Ectodermal cell (in vitro differentiated cells): ENCODE measurements around the gene DBNDD1.
"Not testable (repeated sequence)": the region's sequence is repeated elsewhere in the genome, so short reads cannot be mapped to it uniquely, and the experiment has no call there.

Experiments used
- H3K27ac ChIP-seq: 2 replicates; pipeline ENCODE4 v1.7.0; 2013; ENCODE audit warnings: mild to moderate bottlenecking, low read depth, low read length; ENCODE audit not compliant: insufficient read depth, poor library complexity, severe bottlenecking
- H3K27me3 ChIP-seq: 2 replicates; pipeline ENCODE4 v1.7.0; 2013; ENCODE audit warnings: mild to moderate bottlenecking, low read length; ENCODE audit not compliant: insufficient read depth, control insufficient read depth, poor library complexity, severe bottlenecking
- H3K36me3 ChIP-seq: one replicate; pipeline ENCODE4 v1.7.0; 2013; ENCODE audit warnings: low read length; ENCODE audit not compliant: control insufficient read depth, insufficient read depth
- H3K4me1 ChIP-seq: one replicate; pipeline ENCODE4 v1.7.0; 2013; ENCODE audit warnings: low read length; ENCODE audit not compliant: control insufficient read depth, insufficient read depth
- H3K4me3 ChIP-seq: 2 replicates; pipeline ENCODE4 v1.7.0; 2013; ENCODE audit warnings: low read depth, low read length, control low read depth; ENCODE audit not compliant: insufficient read depth
- H3K9me3 ChIP-seq: 2 replicates; pipeline ENCODE4 v1.7.0; 2013; ENCODE audit warnings: mild to moderate bottlenecking, low read length, moderate library complexity; ENCODE audit not compliant: control insufficient read depth
- WGBS, 2 experiments: methylation state at CpG; one replicate each; pipeline ENCODE4 v1.1.7; 2013; ENCODE audit warnings: missing lambda C conversion rate in 2 of 2; 5-methylcytosine and 5-hydroxymethylcytosine counted together

The DBNDD1 gene

DNA sequence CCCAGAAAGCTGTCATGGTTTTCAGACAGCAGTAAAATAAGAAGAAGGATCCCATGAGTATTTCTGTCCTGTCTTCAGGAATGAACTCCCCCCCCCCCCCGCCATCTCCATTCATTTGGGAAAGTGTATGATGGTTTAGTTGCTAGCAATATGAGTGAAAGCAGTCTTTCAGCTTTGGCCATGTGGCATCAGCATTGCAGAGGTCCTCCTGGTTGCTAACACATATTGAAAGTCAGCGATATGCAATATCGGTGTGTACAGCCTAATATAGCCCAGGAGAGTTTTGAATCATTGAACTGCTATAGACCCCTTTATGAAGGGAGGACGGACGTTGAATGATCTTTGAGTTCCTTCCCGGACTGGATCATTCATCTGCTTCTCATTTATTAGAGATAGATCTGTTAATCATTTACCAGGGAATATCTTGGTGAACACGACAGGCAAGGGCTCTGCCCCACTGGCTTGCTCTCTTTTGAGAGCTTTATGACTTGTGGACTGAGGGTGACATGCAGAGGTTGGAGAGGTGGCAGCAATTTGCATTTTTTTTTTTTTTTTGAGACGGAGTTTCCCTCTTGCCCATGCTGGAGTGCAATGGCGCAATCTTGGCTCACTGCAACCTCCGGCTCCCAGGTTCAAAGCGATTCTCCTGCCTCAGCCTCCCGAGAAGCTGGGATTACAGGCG is 45.5 kb downstream of the DBNDD1 start:
- Histone ChIP-seq H3K9me3 (no peaks in the 10 kb centered on the region), H3K4me1 (peaks cover 5% of the 10 kb centered on the region), H3K27ac (no peak overlapping the region), H3K4me3 (peak overlapping the region; percentile 90), H3K36me3 (peaks cover 8% of the 10 kb centered on the region), H3K27me3 (no peaks in the 10 kb centered on the region)
- 92 to 93% methylated on average over 13 of the region's 13 CpGs for WGBS, 2 experiments

DNA sequence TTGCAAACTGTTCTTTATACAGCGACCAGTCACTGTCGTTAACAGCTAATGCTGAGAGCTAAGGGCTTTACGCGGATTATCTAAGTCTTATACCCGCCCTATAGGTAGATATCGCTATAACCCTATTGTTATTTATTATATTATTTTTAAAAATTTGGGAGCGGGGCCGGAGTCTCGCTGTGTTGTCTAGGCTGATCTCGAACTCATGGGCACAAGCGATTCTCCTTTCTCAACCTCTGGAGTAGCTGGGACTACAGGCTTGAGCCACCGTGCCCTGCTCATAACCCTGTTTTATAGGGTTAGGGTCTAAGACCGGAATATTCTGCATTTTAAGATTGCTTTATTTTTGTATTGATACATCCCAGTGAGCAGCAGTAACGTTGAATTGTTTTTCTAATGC is 46.0 kb downstream of the DBNDD1 start:
- H3K4me1 ChIP-seq = peaks cover 5% of the 10 kb centered on the region
- H3K36me3 ChIP-seq = peaks cover 8% of the 10 kb centered on the region
- peak overlapping the region; percentile 90 for H3K4me3 ChIP-seq
- H3K27me3 ChIP-seq = no peaks in the 10 kb centered on the region
- no peak overlapping the region for H3K27ac ChIP-seq
- WGBS, 2 experiments = 23 to 27% methylated on average over 12 to 14 of the region's 14 CpGs
- H3K9me3 ChIP-seq = no peaks in the 10 kb centered on the region

DNA sequence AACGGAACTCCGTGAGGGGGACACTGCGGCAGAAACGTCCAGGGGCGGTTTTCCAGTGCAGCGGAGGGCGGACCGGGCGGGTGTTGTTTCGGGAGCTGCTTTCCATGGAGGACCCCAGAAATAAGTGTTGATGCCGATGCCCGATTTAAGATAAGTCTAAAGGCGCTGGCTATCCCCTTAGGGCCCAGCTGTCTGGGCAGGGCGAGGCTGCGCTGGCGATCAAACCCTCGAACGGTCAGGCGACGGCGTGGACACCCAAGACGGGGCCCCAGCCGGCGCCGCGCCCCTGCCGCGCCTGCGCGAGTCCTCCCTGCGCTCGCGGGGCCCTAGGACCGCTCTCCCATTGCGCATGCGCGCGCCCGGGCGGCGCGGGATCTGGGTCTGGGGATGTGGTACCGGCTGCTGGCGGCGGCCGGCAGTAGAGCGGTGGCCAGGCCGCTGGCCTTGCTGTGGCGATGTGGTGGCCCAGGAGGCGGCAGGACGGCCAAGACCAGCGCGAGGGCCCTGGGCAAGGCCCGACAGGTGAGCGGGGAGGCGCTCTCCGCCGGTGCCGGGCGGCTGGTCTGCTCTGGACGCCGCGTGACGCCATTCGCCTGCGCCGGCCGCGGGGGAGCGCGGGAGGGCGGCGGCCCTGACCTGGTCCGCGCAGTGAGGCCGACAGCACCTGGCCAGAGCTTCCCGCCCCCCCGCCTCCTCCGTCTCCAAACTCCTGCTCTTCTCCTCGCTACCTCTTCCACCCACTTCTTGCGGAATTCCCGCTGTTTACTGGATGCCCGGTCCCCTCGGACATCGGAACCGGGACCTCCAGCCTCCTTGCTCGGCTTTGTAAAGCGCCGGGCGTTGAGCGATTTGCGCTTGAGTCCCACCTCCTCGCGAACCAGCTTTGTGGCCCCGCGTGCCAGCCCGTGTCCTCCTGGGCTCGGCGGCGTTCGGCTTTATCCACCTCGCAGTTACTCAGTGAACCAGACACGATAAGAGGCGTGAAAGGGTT is 46.7 kb downstream of the DBNDD1 start:
- no peaks in the 10 kb centered on the region for H3K9me3 ChIP-seq
- no peaks in the 10 kb centered on the region for H3K27me3 ChIP-seq
- peak overlapping the region; percentile 95 for H3K27ac ChIP-seq
- H3K4me1 ChIP-seq = peaks cover 5% of the 10 kb centered on the region
- peaks cover 3% of the 10 kb centered on the region for H3K36me3 ChIP-seq
- peak overlapping the region; percentile 90 for H3K4me3 ChIP-seq
- 1 to 2% methylated on average over 104 of the region's 104 CpGs for WGBS, 2 experiments

DNA sequence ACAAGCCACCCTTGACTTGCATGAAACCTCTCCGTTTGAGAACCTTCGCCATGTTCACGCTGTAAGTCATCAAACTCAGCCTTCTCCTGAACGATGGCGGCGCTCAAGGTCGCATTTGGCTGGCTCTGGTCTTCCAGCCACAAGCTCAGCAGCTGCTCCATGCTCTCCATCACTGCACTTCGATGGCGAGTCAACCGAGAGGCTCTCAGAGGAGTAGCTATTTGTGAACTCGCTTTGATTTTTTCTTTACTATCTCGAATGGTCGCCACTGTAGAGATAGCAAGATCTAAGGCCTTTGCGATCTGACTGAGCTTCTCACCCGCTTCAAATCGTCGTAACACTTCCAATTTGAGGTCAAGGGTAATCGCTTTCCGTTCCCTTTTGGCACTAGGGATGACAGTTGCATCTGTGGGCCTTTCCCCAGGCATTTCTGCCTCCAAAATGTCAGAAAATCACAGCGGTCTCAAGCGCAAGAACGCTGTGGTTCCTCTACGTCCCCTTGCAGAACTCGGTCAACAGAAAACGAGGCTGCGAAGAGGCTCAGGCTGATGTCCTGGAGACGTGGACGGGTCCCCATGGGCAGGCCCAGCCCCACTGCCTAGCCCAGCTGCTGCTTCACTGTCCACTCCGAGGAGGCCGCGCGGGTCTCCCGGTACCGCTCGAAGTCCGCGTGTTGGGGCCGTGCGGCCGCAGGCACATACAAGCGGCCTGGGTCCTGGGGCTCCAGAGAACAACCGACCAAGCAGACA is 47.6 kb downstream of the DBNDD1 start:
- Histone ChIP-seq H3K36me3 (peaks cover 3% of the 10 kb centered on the region), H3K9me3 (no peaks in the 10 kb centered on the region), H3K4me3 (peak overlapping the region; percentile 90), H3K27me3 (no peaks in the 10 kb centered on the region), H3K27ac (peak overlapping the region; percentile 95), H3K4me1 (peaks cover 5% of the 10 kb centered on the region)
- WGBS, 2 experiments = 71% methylated on average over 42 of the region's 42 CpGs

DNA sequence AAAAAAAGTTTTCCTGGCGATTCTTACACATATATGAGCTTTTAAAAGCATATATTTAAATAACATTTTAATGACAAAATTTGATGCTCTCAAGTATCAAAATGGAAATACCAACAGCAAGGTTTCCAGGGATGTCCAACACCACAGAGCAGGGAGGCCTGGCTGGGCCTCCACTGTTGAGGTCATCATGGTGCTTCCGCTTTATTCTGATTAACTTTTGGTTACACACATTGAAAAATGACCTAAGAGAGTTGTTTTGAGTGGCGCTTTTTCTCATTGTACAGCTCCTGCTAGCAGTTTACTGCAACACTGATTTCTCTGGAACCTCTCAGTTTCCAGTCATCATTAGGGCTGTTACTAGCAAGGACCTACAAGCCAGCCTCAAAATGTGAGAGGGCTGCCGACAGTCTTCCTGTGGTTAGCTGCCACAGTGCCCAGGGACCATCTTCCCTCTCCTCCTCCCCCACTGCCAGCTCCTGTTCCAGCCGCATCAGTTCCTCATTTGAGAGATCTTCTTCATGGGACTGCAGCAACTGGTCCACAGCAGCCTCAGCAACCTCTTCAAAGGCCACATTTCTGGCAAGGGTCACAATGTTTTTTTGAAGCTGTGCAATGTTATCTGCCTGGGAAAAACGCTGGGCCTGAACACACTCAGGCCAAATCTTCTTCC is 49.4 kb downstream of the DBNDD1 start:
- WGBS, 2 experiments = 95 to 97% methylated on average over 5 to 6 of the region's 6 CpGs
- no peaks in the 10 kb centered on the region for H3K9me3 ChIP-seq

DNA sequence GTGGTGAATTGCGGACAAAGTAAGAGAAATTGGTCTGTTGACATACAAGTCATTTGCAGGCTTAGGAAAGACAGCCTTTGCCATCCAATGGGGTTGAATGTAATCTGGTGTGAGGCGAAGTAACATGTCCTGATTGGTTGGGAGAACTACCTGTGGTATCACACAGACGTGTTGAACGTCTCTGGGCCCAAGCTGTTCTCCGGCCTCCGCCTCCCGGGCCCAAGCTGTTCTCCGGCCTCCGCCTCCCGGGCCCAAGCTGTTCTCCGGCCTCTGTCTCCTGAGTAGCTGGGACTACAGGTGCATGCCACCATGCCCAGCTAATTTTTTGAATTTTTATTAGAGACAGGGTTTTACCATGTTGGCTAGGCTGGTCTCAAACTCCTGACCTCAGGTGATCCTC is 51.2 kb downstream of the DBNDD1 start:
- not testable (repeated sequence) for H3K27ac ChIP-seq, H3K9me3 ChIP-seq, H3K4me3 ChIP-seq, H3K36me3 ChIP-seq, H3K4me1 ChIP-seq, H3K27me3 ChIP-seq
- WGBS, 2 experiments = 90 to 94% methylated on average over 11 of the region's 11 CpGs

More for the DNA sequence above, 49.4 kb downstream of the DBNDD1 start:
- no peaks in the 10 kb centered on the region for H3K27me3 ChIP-seq
- H3K36me3 ChIP-seq = peaks cover 3% of the 10 kb centered on the region
- peaks cover 5% of the 10 kb centered on the region for H3K4me1 ChIP-seq
- no peak overlapping the region for H3K4me3 ChIP-seq
- no peak overlapping the region for H3K27ac ChIP-seq

DNA sequence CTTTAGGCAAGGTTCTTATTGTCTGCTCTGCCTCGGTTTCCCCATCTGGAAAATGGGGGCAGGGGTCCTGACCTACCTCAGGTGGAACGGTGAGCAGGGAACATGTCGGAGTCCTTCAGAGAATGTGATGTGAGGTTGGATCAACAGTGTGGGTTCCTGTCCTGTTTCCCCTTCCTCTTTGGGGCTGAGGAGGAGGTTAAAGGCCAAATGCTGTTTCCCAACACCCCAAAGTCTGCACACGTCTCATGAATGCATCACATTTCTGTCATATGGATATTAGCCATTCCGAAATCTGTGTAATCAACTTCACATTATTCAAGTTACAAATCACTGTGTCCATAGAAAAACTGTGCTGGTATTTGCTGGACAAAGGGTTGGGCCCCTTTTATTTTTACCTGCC is 51.8 kb downstream of the DBNDD1 start:
- not testable (repeated sequence) for H3K36me3 ChIP-seq, H3K4me1 ChIP-seq, H3K4me3 ChIP-seq, H3K9me3 ChIP-seq, H3K27ac ChIP-seq, H3K27me3 ChIP-seq
- 89 to 95% methylated on average over 5 of the region's 5 CpGs for WGBS, 2 experiments

- 87% methylated on average over 9 of the region's 9 CpGs for WGBS, 2 experiments
- H3K4me3 ChIP-seq = no peak overlapping the region
- H3K27me3 ChIP-seq = no peaks in the 10 kb centered on the region
- no peaks in the 10 kb centered on the region for H3K9me3 ChIP-seq
- H3K36me3 ChIP-seq = peaks cover 3% of the 10 kb centered on the region
- no peaks in the 10 kb centered on the region for H3K4me1 ChIP-seq
- no peak overlapping the region for H3K27ac ChIP-seq
Observed at GRCh38 chr16:89966756-89967155, 52.5 kb downstream of the DBNDD1 start.

GRCh38 chr16:89965447-89966225 is 53.6 kb downstream of the DBNDD1 start:
- Histone ChIP-seq H3K4me1 (no peaks in the 10 kb centered on the region), H3K36me3 (peaks cover 3% of the 10 kb centered on the region), H3K9me3 (no peaks in the 10 kb centered on the region), H3K4me3 (no peak overlapping the region), H3K27ac (no peak overlapping the region), H3K27me3 (no peaks in the 10 kb centered on the region)
- WGBS, 2 experiments = 94% methylated on average over 30 of the region's 30 CpGs
